NCI-H226 (cell line): ENCODE results near the gene AMY1C.
"Not testable (repeated sequence)": the region's sequence is repeated elsewhere in the genome, so short reads cannot be mapped to it uniquely, and the experiment has no call there.

Source experiments
- DNase-seq: peaks from one replicate; pipeline ENCODE4 v3.0.0-alpha.2; 2015

The AMY1C gene

DNA sequence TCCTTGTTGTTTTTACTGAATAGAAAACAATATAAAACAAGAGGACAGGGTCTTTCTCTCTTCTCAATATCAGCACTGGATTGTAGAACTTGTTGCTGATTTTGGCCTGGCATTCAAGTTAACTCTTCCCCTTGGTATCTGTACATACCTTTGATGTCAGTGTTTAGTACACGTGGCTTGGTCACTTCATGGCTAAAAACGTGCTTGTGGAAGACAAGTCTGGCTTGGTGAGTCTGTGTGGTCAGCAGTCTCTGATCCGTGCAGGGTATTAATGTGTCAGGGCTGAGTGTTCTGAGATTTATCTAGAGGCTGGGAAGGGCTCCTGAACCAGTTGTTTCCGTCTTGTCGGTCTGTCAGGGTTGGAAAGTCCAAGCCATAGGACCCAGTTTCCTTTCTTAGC is at the start of gene AMY1C:
TSS of gene AMY1C (plus strand) at position 301 of the 400 bp plus-strand sequence. CDS start 572 bp downstream, outside the sequence.
- DNase-seq = not testable (repeated sequence)

DNA sequence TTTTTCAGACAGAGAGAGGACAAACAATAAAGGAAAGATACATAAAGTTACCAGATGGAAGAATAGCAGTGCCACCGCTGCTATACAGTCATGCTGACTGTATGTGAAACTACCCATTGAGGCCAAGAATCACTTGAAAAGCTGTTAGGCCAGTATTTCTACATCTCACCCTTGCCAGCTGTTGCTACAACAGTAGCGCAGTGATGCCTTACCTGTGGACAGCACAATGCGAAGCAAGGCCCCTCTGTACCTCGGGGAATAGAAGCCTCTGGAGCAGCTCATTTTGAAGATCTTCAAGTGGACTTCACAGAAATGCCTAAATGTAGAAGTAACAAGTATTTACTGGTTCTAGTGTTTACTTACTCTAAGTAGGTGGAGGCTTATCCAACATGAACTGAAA is 49.0 kb upstream of the AMY1C start:
- DNase-seq = not testable (repeated sequence)

DNA sequence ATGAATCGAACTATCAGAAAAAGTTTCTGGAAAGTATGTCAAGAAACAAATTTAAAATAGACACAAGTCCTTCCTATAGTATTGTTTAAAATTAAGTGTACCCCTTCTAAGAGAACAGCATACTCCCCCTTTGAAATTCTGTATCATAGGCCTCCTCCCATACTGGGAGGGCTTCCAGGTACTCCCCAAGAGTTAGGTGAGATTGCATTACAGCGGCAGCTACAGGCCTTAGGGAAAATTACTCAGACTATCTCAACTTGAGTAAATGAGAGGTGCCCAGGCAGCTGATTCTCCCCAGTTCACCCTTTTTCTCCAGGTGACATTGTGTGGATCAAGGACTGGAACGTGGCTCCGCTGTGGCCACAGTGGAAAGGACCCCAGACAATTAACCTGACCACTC is 48.4 kb upstream of the AMY1C start:
- DNase-seq = not testable (repeated sequence)

DNA sequence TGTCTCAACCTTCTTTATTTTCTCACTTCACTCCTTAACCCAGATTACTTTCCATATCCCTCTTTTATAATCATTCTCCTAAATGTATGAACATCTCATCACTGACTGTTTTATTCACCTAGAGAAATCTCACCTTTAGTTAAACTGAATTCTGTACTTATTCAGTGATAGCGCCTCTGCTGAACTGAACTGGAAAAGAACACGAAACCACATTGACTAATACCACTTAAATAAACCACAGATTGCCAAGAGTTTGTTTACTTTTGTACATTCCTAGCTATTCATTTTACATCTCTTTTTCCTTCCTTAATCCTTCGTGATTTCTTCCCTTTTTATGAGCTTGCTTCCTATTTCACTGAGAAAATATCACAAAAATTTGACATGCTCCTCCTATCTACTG is 42.0 kb upstream of the AMY1C start:
- DNase-seq = not testable (repeated sequence)

DNA sequence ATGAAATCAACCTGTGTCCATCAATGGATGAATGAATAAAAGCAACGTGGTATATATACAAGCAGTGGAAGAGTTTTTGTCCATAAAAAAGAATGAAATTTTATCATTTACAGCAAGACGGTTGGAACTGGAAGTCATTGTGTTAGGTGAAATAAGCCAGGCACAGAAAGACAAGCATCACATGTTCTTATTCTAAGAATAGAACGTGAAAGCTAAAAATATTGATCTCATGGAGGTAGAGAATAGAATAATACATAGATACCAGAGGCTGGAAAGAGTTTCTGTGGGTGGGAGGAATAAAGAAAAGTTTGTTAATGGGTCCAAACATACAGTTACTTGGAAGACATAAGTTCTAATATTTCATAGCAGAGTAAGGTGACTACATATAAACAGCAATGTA is 39.3 kb upstream of the AMY1C start:
- not testable (repeated sequence) for DNase-seq

DNA sequence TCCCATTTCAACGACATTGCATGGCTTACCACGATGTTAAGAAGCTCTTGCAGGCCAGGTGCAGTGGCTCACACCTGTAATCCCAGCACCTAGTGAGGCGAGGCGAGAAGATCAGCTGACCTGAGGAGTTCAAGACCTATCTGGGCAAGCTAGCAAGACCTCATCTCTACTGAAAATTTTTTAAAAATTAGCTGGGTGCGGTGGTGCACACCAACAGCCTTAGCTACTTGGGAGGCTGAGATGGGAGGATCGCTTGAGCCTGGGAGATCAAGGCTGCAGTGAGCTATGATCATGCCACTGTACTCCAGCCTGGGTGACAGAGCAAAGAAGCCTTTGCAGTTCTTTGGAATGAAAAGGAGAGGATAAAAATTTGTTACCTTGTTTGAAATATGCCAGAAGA is 32.3 kb upstream of the AMY1C start:
- not testable (repeated sequence) for DNase-seq

DNA sequence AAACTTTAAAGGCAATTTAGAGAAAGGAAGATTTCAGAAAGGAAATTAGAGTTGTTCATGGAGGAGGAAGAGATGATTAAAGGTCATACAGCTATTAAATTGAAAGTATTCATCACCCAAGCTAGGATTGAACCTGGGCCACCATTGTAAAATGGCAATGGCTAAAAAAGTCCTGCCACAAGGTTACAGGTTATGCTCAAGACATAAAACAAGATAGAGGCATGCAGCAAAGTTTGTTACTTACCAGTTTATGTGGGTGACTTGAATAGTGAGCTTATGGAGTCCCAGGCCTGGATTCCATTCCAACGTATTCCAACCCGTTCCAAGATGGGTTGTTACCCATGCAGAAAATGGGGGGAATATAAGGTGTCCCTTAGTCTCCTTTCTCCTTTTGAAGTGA is 28.2 kb upstream of the AMY1C start:
- DNase-seq = not testable (repeated sequence)

DNA sequence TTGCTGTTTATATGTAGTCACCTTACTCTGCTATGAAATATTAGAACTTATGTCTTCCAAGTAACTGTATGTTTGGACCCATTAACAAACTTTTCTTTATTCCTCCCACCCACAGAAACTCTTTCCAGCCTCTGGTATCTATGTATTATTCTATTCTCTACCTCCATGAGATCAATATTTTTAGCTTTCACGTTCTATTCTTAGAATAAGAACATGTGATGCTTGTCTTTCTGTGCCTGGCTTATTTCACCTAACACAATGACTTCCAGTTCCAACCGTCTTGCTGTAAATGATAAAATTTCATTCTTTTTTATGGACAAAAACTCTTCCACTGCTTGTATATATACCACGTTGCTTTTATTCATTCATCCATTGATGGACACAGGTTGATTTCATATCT is 14.4 kb upstream of the AMY1C start:
- DNase-seq = not testable (repeated sequence)

DNA sequence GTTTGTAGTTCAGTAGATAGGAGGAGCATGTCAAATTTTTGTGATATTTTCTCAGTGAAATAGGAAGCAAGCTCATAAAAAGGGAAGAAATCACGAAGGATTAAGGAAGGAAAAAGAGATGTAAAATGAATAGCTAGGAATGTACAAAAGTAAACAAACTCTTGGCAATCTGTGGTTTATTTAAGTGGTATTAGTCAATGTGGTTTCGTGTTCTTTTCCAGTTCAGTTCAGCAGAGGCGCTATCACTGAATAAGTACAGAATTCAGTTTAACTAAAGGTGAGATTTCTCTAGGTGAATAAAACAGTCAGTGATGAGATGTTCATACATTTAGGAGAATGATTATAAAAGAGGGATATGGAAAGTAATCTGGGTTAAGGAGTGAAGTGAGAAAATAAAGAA is 11.7 kb upstream of the AMY1C start:
- not testable (repeated sequence) for DNase-seq

DNA sequence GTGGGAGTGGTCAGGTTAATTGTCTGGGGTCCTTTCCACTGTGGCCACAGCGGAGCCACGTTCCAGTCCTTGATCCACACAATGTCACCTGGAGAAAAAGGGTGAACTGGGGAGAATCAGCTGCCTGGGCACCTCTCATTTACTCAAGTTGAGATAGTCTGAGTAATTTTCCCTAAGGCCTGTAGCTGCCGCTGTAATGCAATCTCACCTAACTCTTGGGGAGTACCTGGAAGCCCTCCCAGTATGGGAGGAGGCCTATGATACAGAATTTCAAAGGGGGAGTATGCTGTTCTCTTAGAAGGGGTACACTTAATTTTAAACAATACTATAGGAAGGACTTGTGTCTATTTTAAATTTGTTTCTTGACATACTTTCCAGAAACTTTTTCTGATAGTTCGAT is 5.2 kb upstream of the AMY1C start:
- not testable (repeated sequence) for DNase-seq

DNA sequence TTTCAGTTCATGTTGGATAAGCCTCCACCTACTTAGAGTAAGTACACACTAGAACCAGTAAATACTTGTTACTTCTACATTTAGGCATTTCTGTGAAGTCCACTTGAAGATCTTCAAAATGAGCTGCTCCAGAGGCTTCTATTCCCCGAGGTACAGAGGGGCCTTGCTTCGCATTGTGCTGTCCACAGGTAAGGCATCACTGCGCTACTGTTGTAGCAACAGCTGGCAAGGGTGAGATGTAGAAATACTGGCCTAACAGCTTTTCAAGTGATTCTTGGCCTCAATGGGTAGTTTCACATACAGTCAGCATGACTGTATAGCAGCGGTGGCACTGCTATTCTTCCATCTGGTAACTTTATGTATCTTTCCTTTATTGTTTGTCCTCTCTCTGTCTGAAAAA is 4.7 kb upstream of the AMY1C start:
- not testable (repeated sequence) for DNase-seq

DNA sequence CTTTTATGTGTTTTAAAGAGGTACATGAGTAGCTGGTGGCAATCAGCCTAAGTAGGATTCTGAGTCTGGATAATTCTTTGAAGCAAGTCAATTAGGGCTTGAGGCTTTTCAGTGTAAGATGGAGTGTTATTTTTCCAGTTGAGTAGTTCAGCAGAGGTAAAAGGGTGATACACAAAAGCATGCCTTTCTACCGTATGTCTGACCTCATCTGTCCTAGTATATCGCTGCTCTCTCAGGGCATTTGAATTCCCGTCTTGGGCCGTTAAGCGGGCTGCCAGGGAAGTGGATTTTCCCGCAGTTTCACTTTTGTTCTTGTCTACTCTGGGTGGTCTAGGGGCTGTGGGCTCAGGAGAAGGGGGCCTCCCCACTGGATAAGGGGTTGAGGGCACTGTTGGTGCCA is 1.4 kb upstream of the AMY1C start:
- not testable (repeated sequence) for DNase-seq

DNA sequence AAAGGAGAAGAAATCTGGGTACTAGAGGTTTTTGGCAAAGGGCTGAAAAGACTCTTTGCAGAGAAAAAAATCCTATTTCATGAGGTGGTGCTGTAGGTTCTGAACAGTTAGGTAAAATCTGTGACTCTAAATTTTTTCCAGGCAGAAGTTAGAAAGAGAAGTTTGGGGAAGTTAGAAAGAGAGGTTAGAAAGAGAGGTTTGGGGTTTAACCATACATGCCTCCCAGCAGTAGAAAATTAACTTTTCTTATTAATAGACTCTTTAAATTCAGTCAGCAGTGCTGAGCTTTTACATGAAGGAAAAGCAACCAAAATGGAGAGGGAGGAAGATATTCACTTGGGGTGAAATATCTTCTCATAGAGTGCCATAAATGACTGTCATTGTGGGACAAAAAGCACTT is 12.2 kb downstream of the AMY1C start:
- DNase-seq = no peak

DNA sequence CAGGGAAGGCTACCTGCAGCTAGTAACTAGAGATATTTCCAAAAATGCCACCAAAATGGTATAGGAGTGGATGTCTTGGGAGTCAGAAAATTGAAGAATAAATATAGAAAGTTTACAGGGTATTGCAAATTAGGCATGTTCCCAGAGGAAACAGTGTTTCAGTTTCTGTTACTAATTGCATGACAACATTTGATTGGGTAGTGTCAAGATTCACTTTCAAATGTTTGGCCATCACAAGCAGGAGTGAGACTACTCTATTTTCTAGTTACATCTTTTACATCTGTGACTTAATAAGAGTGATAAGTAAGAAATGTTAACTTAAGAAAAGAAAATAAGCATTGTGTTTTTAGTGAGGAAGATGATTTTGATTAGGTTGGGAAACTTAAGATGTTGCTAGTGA is 30.2 kb downstream of the AMY1C start:
- DNase-seq = no peak

DNA sequence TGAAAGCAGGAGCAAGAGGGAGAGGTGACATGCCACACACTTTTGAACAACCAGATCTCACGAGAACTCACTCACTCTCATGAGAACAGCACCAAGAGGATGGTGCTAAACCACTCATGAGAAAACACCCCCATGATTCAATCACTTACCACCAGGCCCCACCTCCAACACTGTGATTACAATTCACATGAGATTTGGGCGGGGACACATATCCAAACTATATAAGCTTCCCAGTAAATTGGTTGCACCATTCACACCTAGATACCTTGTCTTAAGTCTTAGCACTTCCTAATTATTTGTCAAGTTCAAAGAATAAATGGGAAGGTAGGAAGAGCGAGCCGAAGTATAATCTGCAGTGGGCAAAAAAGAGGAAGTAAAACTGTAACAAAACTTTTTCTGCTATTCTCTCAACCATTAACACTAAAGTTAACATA is 34.3 kb downstream of the AMY1C start:
- DNase-seq = no peak

DNA sequence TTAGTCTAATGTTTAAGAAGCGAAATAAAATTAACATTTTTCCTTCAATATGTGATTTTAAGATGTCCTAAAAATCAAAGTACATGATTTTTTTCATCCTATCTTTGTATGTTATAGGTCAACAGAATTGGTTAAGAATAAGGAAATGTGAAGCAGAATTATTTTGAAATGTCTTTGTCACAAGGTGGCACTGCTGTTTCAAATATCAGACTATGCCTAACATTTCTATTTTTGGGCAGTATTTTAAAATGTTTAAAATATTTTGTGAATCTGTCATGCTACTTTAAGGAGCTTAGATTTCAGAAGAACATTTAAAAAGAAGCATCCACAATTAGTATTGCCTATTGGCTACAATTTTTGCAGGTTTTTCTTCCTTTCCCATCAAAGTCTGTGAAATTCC is 38.7 kb downstream of the AMY1C start:
- DNase-seq = no peak

DNA sequence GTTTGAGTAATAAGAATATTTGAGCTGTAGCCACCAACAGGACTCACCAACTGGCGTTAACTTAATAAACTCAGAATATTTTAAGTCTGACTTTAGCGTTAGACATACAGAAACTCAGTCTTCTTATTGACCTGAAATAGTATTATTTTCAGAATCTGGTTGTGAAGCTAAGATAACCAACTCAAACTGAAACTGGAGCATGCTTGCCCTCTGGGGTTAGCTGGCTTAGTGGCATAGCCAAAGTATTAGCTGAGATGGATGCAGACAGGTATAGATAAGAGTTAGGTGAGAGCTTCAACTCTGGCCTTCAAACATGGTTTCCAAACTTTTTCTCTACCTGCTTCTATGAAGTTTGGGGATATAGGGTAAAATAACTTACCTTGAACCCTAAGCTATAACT is 40.5 kb downstream of the AMY1C start:
- DNase-seq = no peak
